ENCODE data around the gene SNTG2. TPM values are rescaled to one million over a fixed set of nuclear protein-coding genes. Genes with fewer than 3 reads are reported as not detected.

SNTG2 gene
- polyA plus RNA-seq, 3 donors: not detected

DNA sequence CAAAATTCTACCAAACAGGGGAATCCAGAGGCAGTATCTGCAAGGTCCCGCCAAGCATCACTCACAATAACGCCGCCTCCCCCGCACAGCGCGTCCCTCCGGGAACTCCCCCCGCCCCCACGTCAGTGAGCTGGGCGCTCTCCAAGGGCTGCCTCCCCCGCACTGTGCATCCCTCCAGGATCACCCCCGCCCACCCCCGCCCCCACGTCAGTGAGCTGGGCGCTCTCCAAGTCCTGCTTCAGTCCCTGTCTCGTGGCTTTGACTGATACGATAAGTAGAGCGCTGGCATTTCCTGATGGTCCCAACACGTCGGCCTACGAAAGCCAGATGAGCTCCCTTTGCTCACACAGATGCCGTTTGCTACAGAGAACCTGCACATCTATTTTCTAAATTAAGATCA lies 331.9 kb downstream of the SNTG2 start:
- H3K4me1 Mint-ChIP-seq: no peaks in the 10 kb centered on the region
- H3K4me1 ChIP-seq (ENCODE audit: control insufficient read depth in 1 of 2, insufficient read depth in 2 of 2, low read length in 2 of 2): no peaks in the 10 kb centered on the region
- WGBS (ENCODE audit: insufficient coverage): 71% methylated on average over 20 of the region's 22 CpGs

DNA sequence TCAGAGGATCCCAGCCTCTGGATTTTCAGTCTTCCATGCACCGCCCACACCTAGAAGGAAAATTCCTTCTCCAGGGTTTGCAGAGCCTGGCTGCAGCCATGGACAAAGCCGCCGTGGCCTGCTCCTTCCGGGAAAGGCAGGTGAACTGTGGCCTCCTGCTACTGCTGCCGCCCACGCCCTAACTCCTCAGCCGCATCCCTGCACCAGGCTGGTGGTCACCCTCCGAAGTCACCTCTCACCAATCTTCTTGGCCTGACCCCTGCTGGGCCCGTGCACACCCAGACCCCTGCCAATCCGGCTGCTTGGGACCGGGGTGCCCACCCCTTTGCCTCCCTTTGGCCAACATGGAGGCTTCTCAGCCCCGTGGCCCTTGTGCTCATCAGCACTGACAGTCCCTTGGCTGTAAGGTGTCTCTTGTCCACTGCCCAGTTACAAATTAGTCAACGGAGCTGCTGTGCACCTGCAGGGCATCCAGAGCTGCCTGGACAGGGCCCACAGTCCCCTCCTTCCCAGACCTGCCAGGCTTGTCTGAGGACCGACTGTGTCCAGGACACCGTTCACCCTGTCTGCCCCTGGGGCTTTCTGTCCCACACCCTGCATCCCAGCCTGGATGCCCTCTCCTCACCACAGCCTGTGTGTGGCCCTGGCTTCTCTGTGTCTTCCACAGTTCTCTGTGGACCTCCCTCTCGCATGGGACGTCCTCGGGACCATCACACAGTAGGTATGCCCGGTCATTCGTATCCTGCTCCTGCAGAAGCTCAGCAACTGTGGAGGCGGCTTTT lies 332.6 kb downstream of the SNTG2 start:
- Histone ChIP-seq H3K4me3 (replicated peaks in 1 of 3; ENCODE audit: low read depth in 2 of 3, low read length in 3 of 3) (no peak overlapping the region), H3K4me1 (ENCODE audit: control insufficient read depth in 1 of 2, insufficient read depth in 2 of 2, low read length in 2 of 2) (no peaks in the 10 kb centered on the region), H3K27me3 (ENCODE audit: control insufficient read depth in 2 of 2, insufficient read depth in 2 of 2, low read length in 2 of 2) (no peaks in the 10 kb centered on the region), H3K9me3 (replicated peaks in 1 of 2; ENCODE audit: control insufficient read depth in 1 of 2, insufficient read depth in 1 of 2, low read length in 2 of 2) (peaks cover 0 to 4% of the 10 kb centered on the region in 2 donors), H4K20me1 (ENCODE audit: insufficient read depth, low read length) (no peaks in the 10 kb centered on the region), H3K9ac (ENCODE audit: insufficient read depth, low read length, poor library complexity, severe bottlenecking) (no peak overlapping the region), H3K36me3 (replicated peaks in 1 of 2; ENCODE audit: control insufficient read depth in 1 of 2, insufficient read depth in 2 of 2, low read length in 2 of 2) (no peaks in the 10 kb centered on the region), H2AFZ (ENCODE audit: insufficient read depth, low read depth, low read length, poor library complexity, severe bottlenecking) (no peak overlapping the region), H3K4me2 (replicated peaks; ENCODE audit: extremely low read depth, low read length, poor library complexity, severe bottlenecking) (no peak overlapping the region), H3K27ac (ENCODE audit: low read depth in 1 of 2, low read length in 2 of 2) (no peak overlapping the region), H3K79me2 (ENCODE audit: insufficient read depth, low read length) (no peaks in the 10 kb centered on the region)
- Mint-ChIP-seq H3K9me3 (peaks cover 0 to 12% (median 3%) of the 10 kb centered on the region in 7 donors), H3K36me3 (no peaks in the 10 kb centered on the region), H3K27me3 (ENCODE audit: low read depth in 3 of 3) (peaks cover 1 to 4% (median 3%) of the 10 kb centered on the region in 3 donors), H3K4me3 (no peak overlapping the region), H3K27ac (no peak overlapping the region), H3K4me1 (no peaks in the 10 kb centered on the region)
- intact Hi-C loops (cut with micrococcal nuclease): no loop called here
- TF ChIP-seq, protein P1, sequence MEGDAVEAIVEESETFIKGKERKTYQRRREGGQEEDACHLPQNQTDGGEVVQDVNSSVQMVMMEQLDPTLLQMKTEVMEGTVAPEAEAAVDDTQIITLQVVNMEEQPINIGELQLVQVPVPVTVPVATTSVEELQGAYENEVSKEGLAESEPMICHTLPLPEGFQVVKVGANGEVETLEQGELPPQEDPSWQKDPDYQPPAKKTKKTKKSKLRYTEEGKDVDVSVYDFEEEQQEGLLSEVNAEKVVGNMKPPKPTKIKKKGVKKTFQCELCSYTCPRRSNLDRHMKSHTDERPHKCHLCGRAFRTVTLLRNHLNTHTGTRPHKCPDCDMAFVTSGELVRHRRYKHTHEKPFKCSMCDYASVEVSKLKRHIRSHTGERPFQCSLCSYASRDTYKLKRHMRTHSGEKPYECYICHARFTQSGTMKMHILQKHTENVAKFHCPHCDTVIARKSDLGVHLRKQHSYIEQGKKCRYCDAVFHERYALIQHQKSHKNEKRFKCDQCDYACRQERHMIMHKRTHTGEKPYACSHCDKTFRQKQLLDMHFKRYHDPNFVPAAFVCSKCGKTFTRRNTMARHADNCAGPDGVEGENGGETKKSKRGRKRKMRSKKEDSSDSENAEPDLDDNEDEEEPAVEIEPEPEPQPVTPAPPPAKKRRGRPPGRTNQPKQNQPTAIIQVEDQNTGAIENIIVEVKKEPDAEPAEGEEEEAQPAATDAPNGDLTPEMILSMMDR (IDR thresholded peaks at IDR 0.05): no peak
- no peak for DNase-seq
- 89% methylated on average over 20 of the region's 21 CpGs for WGBS (ENCODE audit: insufficient coverage)

More for the DNA sequence above, 331.9 kb downstream of the SNTG2 start:
- no peak overlapping the region for H3K9ac ChIP-seq (ENCODE audit: insufficient read depth, low read length, poor library complexity, severe bottlenecking)
- H3K9me3 ChIP-seq (replicated peaks in 1 of 2; ENCODE audit: control insufficient read depth in 1 of 2, insufficient read depth in 1 of 2, low read length in 2 of 2): peaks cover 0 to 4% of the 10 kb centered on the region in 2 donors
- peaks cover 1 to 4% (median 3%) of the 10 kb centered on the region in 3 donors for H3K27me3 Mint-ChIP-seq (ENCODE audit: low read depth in 3 of 3)
- no peak overlapping the region for H2AFZ ChIP-seq (ENCODE audit: insufficient read depth, low read depth, low read length, poor library complexity, severe bottlenecking)
- H4K20me1 ChIP-seq (ENCODE audit: insufficient read depth, low read length): no peaks in the 10 kb centered on the region
- H3K27ac ChIP-seq (ENCODE audit: low read depth in 1 of 2, low read length in 2 of 2): no peak overlapping the region
- TF ChIP-seq, protein P1 (IDR thresholded peaks at IDR 0.05): no peak
- peaks cover 0 to 11% (median 4%) of the 10 kb centered on the region in 7 donors for H3K9me3 Mint-ChIP-seq
- H3K4me2 ChIP-seq (replicated peaks; ENCODE audit: extremely low read depth, low read length, poor library complexity, severe bottlenecking): no peak overlapping the region
- H3K36me3 ChIP-seq (replicated peaks in 1 of 2; ENCODE audit: control insufficient read depth in 1 of 2, insufficient read depth in 2 of 2, low read length in 2 of 2): no peaks in the 10 kb centered on the region
- H3K4me3 Mint-ChIP-seq: no peak overlapping the region
- H3K27ac Mint-ChIP-seq: no peak overlapping the region
- no peaks in the 10 kb centered on the region for H3K27me3 ChIP-seq (ENCODE audit: control insufficient read depth in 2 of 2, insufficient read depth in 2 of 2, low read length in 2 of 2)
- no peaks in the 10 kb centered on the region for H3K36me3 Mint-ChIP-seq
- no peaks in the 10 kb centered on the region for H3K79me2 ChIP-seq (ENCODE audit: insufficient read depth, low read length)
- intact Hi-C loops (cut with micrococcal nuclease): no loop called here
- DNase-seq: no peak
- no peak overlapping the region for H3K4me3 ChIP-seq (replicated peaks in 1 of 3; ENCODE audit: low read depth in 2 of 3, low read length in 3 of 3)

Measured in CD14-positive monocyte (primary cell).